Natural killer cell (primary cell): ENCODE data around the gene USP48. TPM values are rescaled to one million over a fixed set of nuclear protein-coding genes. Genes with fewer than 3 reads are reported as not detected.
"Not testable (repeated sequence)": the region's sequence is repeated elsewhere in the genome, so short reads cannot be mapped to it uniquely, and the experiment has no call there.

Source experiments
- ATAC-seq, 3 donors: fragments of 150-1000 bp in 2 of 3; fragments of 200-7000 bp in 1 of 3; cut with Tn5 transposase; 1 replicate in 1 of 3; 2 replicates in 2 of 3; pipeline ENCODE4 v1.10.0; 2021; ENCODE audit warnings: mild to moderate bottlenecking in 2 of 3, moderate library complexity in 2 of 3
- DNase-seq, 2 donors: peaks; one replicate each; pipeline versions ENCODE4 v3.0.0 to v3.0.0-alpha.2; 2013 to 2021; ENCODE audit warnings: mixed read lengths in 1 of 2
- H3K27ac ChIP-seq: one replicate; pipeline ENCODE4 v1.5.1; 2013; ENCODE audit warnings: mild to moderate bottlenecking, low read length
- H3K27me3 ChIP-seq: one replicate; pipeline ENCODE4 v1.6.1; 2013; ENCODE audit warnings: low read length; ENCODE audit not compliant: control insufficient read depth, insufficient read depth
- H3K36me3 ChIP-seq: one replicate; pipeline ENCODE4 v1.6.1; 2013; ENCODE audit warnings: low read length; ENCODE audit not compliant: control insufficient read depth, insufficient read depth
- H3K4me1 ChIP-seq: one replicate; pipeline ENCODE4 v1.6.1; 2013; ENCODE audit warnings: low read length; ENCODE audit not compliant: control insufficient read depth, insufficient read depth
- H3K4me3 ChIP-seq: one replicate; pipeline ENCODE4 v1.5.1; 2013; ENCODE audit warnings: low read length
- H3K9me3 ChIP-seq: one replicate; pipeline ENCODE4 v1.6.1; 2013; ENCODE audit warnings: low read length; ENCODE audit not compliant: control insufficient read depth, insufficient read depth
- H3K27ac Mint-ChIP-seq, 2 donors: one replicate each; pipeline ENCODE4 v1.8.0; 2022; ENCODE audit warnings: mild to moderate bottlenecking in 2 of 2, mixed read lengths in 2 of 2, moderate library complexity in 1 of 2
- H3K27me3 Mint-ChIP-seq, 2 donors: one replicate each; pipeline ENCODE4 v1.8.0; 2022; ENCODE audit warnings: low read depth in 2 of 2, mixed read lengths in 2 of 2
- H3K36me3 Mint-ChIP-seq: one replicate; pipeline ENCODE4 v1.8.0; 2022; ENCODE audit warnings: mixed read lengths
- H3K4me1 Mint-ChIP-seq, 2 donors: one replicate each; pipeline ENCODE4 v1.8.0; 2022; ENCODE audit warnings: mixed read lengths in 2 of 2
- H3K4me3 Mint-ChIP-seq: one replicate; pipeline ENCODE4 v1.8.0; 2022; ENCODE audit warnings: mild to moderate bottlenecking, moderate library complexity, mixed read lengths
- H3K9me3 Mint-ChIP-seq, 2 donors: one replicate each; pipeline ENCODE4 v1.8.0; 2022; ENCODE audit warnings: mixed read lengths in 2 of 2
- WGBS: methylation state at CpG from one replicate; pipeline ENCODE4 v1.1.7; 2013; ENCODE audit warnings: missing lambda C conversion rate; ENCODE audit not compliant: insufficient coverage; 5-methylcytosine and 5-hydroxymethylcytosine counted together
- intact Hi-C: fragments of 100-400 bp; cut with micrococcal nuclease; formaldehyde crosslinking; loops from one replicate; pipeline ENCODE4 v1.14.2; 2022
- total RNA-seq, 4 donors: library from RNA; stranded (reverse); fragments of 120-200 nt in 1 of 4; gene quantifications; one replicate each; pipeline versions ENCODE4 v1.2.3 to v1.2.4, GENCODE V29; 2013 to 2022
- TF ChIP-seq, protein P1 (sequence below): fragments of 200-600 bp; IDR thresholded peaks from one replicate; pipeline ENCODE4 v1.8.0; 2022; ENCODE audit warnings: antibody characterized with exemption

The USP48 gene
- total RNA-seq, 3 donors from 2014 or later (not counting 1 experiment from before 2014, with no cell fraction given) = 71.4 to 127 (median 90.5) TPM

DNA sequence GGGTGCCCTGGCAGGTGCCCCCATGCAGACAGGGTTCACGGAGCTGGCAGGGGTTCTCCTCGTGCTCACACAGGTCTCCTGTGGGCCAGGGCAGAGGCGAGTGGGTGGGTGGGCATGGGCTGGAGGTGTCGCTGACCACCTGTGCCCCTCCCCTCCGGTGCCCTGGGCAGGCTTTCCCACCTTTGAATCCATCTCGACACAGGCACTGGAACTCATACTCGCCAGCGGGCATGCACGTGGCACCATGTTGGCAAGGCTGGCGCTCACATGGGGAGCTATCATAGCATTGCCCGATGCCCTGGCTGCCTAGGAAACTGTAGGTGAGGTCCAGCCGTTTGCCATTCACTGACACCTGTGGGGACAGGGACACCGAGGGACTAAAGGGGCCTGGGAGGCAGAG lies 45.1 kb upstream of the USP48 start:
- peaks cover 0 to 4% of the 10 kb centered on the region in 2 donors for H3K4me1 Mint-ChIP-seq
- intact Hi-C loops = no loop called here
- Histone ChIP-seq H3K27ac (no peak overlapping the region), H3K4me1 (peaks cover 8% of the 10 kb centered on the region), H3K9me3 (no peaks in the 10 kb centered on the region), H3K4me3 (no peak overlapping the region), H3K27me3 (no peaks in the 10 kb centered on the region), H3K36me3 (no peaks in the 10 kb centered on the region)
- no peak for ATAC-seq
- peaks cover 0 to 3% of the 10 kb centered on the region in 2 donors for H3K27me3 Mint-ChIP-seq
- no peak for DNase-seq
- H3K27ac Mint-ChIP-seq = no peak overlapping the region
- H3K36me3 Mint-ChIP-seq = no peaks in the 10 kb centered on the region
- TF ChIP-seq, protein P1, sequence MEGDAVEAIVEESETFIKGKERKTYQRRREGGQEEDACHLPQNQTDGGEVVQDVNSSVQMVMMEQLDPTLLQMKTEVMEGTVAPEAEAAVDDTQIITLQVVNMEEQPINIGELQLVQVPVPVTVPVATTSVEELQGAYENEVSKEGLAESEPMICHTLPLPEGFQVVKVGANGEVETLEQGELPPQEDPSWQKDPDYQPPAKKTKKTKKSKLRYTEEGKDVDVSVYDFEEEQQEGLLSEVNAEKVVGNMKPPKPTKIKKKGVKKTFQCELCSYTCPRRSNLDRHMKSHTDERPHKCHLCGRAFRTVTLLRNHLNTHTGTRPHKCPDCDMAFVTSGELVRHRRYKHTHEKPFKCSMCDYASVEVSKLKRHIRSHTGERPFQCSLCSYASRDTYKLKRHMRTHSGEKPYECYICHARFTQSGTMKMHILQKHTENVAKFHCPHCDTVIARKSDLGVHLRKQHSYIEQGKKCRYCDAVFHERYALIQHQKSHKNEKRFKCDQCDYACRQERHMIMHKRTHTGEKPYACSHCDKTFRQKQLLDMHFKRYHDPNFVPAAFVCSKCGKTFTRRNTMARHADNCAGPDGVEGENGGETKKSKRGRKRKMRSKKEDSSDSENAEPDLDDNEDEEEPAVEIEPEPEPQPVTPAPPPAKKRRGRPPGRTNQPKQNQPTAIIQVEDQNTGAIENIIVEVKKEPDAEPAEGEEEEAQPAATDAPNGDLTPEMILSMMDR = no peak
- H3K9me3 Mint-ChIP-seq = no peaks in the 10 kb centered on the region
- no peak overlapping the region for H3K4me3 Mint-ChIP-seq
- 94% methylated on average over 13 of the region's 13 CpGs for WGBS

GRCh38 chr1:21827141-21827679 lies 44.3 kb upstream of the USP48 start:
- Histone ChIP-seq H3K36me3 (no peaks in the 10 kb centered on the region), H3K4me1 (peaks cover 8% of the 10 kb centered on the region), H3K4me3 (no peak overlapping the region), H3K27ac (no peak overlapping the region), H3K27me3 (no peaks in the 10 kb centered on the region), H3K9me3 (no peaks in the 10 kb centered on the region)
- H3K27me3 Mint-ChIP-seq = peaks cover 0 to 3% of the 10 kb centered on the region in 2 donors
- 78% methylated on average over 2 of the region's 5 CpGs for WGBS
- no peak overlapping the region for H3K4me3 Mint-ChIP-seq
- H3K4me1 Mint-ChIP-seq = peaks cover 0 to 4% of the 10 kb centered on the region in 2 donors
- H3K9me3 Mint-ChIP-seq = no peaks in the 10 kb centered on the region
- no peaks in the 10 kb centered on the region for H3K36me3 Mint-ChIP-seq
- TF ChIP-seq, protein P1 = no peak
- intact Hi-C loops = no loop called here
- H3K27ac Mint-ChIP-seq = no peak overlapping the region
- DNase-seq (no peak), ATAC-seq (no peak)

- H3K27ac ChIP-seq, ATAC-seq, H3K27me3 Mint-ChIP-seq, H3K4me3 ChIP-seq, H3K27ac Mint-ChIP-seq, H3K36me3 Mint-ChIP-seq, H3K4me1 Mint-ChIP-seq, H3K4me1 ChIP-seq, H3K36me3 ChIP-seq, H3K9me3 Mint-ChIP-seq, DNase-seq, H3K27me3 ChIP-seq, H3K4me3 Mint-ChIP-seq, intact Hi-C loops, H3K9me3 ChIP-seq: not testable (repeated sequence)
- 92% methylated on average over 10 of the region's 10 CpGs for WGBS
Observed at GRCh38 chr1:21826694-21827093, 43.7 kb upstream of the USP48 start.

- WGBS = 90% methylated on average over 5 of the region's 7 CpGs
- H3K9me3 Mint-ChIP-seq = no peaks in the 10 kb centered on the region
- Histone ChIP-seq H3K4me3 (no peak overlapping the region), H3K27ac (no peak overlapping the region), H3K27me3 (no peaks in the 10 kb centered on the region), H3K4me1 (peaks cover 8% of the 10 kb centered on the region), H3K36me3 (no peaks in the 10 kb centered on the region), H3K9me3 (no peaks in the 10 kb centered on the region)
- intact Hi-C loops = no loop called here
- TF ChIP-seq, protein P1 = no peak
- peaks cover 0 to 3% of the 10 kb centered on the region in 2 donors for H3K27me3 Mint-ChIP-seq
- peaks cover 0 to 4% of the 10 kb centered on the region in 2 donors for H3K4me1 Mint-ChIP-seq
- H3K27ac Mint-ChIP-seq = no peak overlapping the region
- DNase-seq (no peak), ATAC-seq (no peak)
- no peak overlapping the region for H3K4me3 Mint-ChIP-seq
- H3K36me3 Mint-ChIP-seq = no peaks in the 10 kb centered on the region
Observed at GRCh38 chr1:21825393-21825792, 42.4 kb upstream of the USP48 start.
